Choroid plexus epithelial cell (primary cell): ENCODE data around the gene GPR158.

Experiments used
- DNase-seq: peaks from one replicate; pipeline ENCODE4 v3.0.0-alpha.2; 2010; ENCODE audit warnings: low read depth
- H3K4me3 ChIP-seq: 2 replicates; pipeline ENCODE4 v1.5.1; 2011; ENCODE audit warnings: low read depth, mild to moderate bottlenecking, control low read depth, low read length, moderate library complexity
- CTCF ChIP-seq: conservative IDR thresholded peaks from 2 replicates; pipeline ENCODE4 v1.5.1; 2011; ENCODE audit warnings: low read depth, mild to moderate bottlenecking, control low read depth, inconsistent platforms, low read length, moderate library complexity

The GPR158 gene

GRCh38 chr10:25174461-25175230 is at the start of gene GPR158:
GPR158 (plus strand) TSS chr10:25175001; CDS start chr10:25175421, 420 bp downstream.
- peak within 1 kb of the TSS; percentile 67 for H3K4me3 ChIP-seq

GRCh38 chr10:25125201-25125611 is 49.6 kb upstream of the GPR158 start:
- no peak overlapping the region for H3K4me3 ChIP-seq
- TF ChIP-seq CTCF: no peak
- DNase-seq: no peak

More at GRCh38 chr10:25174461-25175230, at the start of gene GPR158:
- peak; percentile 97 for DNase-seq
- no peak for TF ChIP-seq CTCF

- no peak for TF ChIP-seq CTCF
- no peak overlapping the region for H3K4me3 ChIP-seq
- DNase-seq: no peak
These were observed 45.2 kb upstream of the GPR158 start for GRCh38 chr10:25129592-25129991.

- no peak for TF ChIP-seq CTCF
- DNase-seq: peak; percentile 29
- no peak overlapping the region for H3K4me3 ChIP-seq
These were observed 43.9 kb upstream of the GPR158 start for GRCh38 chr10:25130906-25131305.

- no peak overlapping the region for H3K4me3 ChIP-seq
- no peak for DNase-seq
- TF ChIP-seq CTCF: no peak
These were observed 32.5 kb upstream of the GPR158 start for GRCh38 chr10:25142116-25142864.

GRCh38 chr10:25157650-25158049 is 17.2 kb upstream of the GPR158 start:
- no peak for TF ChIP-seq CTCF
- DNase-seq: no peak
- no peak overlapping the region for H3K4me3 ChIP-seq
